Breast epithelium (tissue), 3 donors: ENCODE results near the gene ACTL10.

ENCODE experiments used
- POLR2A ChIP-seq: fragments of 450-650 bp; IDR thresholded peaks from one replicate; pipeline ENCODE4 v1.6.1; 2016; ENCODE audit warnings: antibody characterized with exemption, mild to moderate bottlenecking, moderate library complexity
- POLR2AphosphoS5 ChIP-seq, 3 donors: sonication (generic); formaldehyde crosslinking; IDR thresholded peaks; one replicate each; pipeline ENCODE4 v1.6.1; 2017; ENCODE audit warnings: antibody characterized with exemption in 3 of 3
- TF ChIP-seq, protein P1 (sequence below), 3 donors: fragments of 450-650 bp; IDR thresholded peaks; one replicate each; pipeline ENCODE4 v1.5.1; 2016 to 2017; ENCODE audit warnings: antibody characterized with exemption in 3 of 3, mild to moderate bottlenecking in 3 of 3, moderate library complexity in 3 of 3

DNA sequence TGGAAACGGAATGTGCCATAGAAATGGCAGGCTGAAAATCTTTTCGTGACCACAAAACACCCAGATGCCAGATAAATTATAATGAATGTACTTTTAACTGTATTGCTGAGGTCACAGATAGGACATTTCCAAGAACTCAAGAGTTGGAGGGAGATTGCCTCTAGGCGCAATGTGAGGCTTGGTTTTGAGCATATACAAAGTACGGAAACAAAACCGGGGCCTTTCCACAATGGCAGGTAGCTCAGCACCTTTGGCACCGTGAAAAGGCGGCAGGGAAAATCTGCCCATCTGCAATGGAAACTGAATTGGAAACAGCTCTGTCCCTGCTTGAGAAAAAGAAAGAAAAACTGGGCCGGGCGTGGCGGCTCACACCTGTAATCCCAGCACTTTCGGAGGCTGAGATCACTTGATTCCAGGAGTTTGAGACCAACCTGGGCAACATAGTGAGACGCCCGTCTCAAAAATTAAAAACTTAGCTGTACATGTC, 15.1 kb upstream of the ACTL10 start:
- TF ChIP-seq, protein P1, sequence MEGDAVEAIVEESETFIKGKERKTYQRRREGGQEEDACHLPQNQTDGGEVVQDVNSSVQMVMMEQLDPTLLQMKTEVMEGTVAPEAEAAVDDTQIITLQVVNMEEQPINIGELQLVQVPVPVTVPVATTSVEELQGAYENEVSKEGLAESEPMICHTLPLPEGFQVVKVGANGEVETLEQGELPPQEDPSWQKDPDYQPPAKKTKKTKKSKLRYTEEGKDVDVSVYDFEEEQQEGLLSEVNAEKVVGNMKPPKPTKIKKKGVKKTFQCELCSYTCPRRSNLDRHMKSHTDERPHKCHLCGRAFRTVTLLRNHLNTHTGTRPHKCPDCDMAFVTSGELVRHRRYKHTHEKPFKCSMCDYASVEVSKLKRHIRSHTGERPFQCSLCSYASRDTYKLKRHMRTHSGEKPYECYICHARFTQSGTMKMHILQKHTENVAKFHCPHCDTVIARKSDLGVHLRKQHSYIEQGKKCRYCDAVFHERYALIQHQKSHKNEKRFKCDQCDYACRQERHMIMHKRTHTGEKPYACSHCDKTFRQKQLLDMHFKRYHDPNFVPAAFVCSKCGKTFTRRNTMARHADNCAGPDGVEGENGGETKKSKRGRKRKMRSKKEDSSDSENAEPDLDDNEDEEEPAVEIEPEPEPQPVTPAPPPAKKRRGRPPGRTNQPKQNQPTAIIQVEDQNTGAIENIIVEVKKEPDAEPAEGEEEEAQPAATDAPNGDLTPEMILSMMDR (IDR thresholded peaks at IDR 0.05): no peak
- TF ChIP-seq POLR2A (no peak), POLR2AphosphoS5 (IDR thresholded peaks at IDR 0.05) (no peak)
